ENCODE measurements around the gene CELF1.

CELF1 gene

GRCh38 chr11:47443028-47443700 lies 109.8 kb downstream of the CELF1 start:
- no peak for DNase-seq

GRCh38 chr11:47442514-47442913 lies 110.4 kb downstream of the CELF1 start:
- no peak for DNase-seq

DNA sequence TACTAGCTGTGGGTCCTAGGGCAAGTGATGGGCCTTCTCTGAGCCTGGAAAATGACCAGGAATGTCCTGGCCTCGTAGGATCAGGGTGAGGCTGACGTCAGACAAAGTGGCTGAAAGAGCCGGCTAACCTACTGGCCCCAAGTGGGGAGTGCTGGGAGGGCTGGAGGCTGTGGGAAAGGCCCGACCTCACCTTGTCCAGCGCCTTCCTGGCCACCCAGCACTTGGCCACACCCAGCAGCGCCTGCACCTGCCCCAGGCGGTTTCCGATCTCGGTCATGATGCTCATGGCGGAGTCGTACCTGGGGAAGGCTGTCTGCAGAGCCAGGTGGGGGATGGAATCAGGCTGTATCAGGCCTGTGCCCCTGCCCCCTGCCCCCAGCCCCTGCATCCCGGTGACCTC lies 111.5 kb downstream of the CELF1 start:
- no peak for DNase-seq

- no peak for DNase-seq
Observed at GRCh38 chr11:47440054-47440476, 112.9 kb downstream of the CELF1 start.

- no peak for DNase-seq
Observed at GRCh38 chr11:47438721-47439120, 114.2 kb downstream of the CELF1 start.

DNA sequence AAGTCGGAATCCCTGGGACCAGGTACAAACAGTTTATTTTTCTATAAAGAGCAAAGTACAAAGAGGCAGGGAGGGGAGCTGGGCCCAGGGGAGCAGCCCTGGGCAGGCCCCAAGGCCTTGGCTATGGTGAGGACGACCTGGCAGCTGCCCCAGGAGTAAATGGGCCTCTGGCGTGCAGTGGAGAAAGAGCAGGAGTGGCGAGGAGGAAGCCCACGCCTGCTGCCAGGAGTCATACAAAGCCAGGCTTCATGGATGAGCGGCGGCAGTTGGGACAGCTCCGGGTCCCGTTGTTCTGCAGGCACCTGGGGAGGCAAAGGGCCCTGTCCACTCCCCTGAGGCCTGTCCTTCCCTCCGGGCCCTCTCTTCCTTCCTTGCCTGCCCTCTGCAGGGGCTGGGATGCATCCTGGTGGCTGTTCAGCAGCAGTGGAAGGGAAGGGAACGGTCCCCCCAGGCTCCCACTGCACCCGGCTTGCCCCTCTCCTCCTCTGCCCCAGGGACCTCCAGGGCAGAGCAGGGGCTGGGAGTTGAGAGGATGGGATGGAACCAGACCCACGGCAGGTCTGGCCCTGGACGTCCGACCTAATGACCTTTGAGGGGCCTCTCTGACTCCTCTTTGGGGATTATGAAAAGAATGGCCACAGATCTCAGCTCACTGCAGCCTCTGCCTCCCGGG lies 115.0 kb downstream of the CELF1 start:
- no peak for DNase-seq

- no peak for DNase-seq
Observed at GRCh38 chr11:47437218-47437745, 115.7 kb downstream of the CELF1 start.

DNA sequence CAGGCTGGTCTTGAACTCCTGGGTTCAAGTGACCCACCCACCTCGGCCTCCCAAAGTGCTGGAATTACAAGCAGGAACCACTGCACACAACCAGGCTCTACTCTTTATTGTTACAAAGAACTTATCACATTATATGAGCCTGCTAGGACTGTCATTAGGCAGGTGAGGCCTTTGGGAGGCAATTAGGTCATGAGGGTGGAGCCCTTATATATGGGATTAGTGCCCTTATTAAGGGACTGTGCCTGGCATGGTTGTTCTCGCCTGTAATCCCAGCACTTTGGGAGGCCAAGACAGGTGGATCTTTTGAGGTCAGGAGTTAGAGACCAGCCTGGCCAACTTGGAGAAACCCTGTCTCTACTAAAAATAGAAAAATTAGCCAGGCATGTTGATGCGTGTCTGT lies 116.2 kb downstream of the CELF1 start:
- DNase-seq = no peak

- DNase-seq = no peak
Observed at GRCh38 chr11:47435687-47436086, 117.2 kb downstream of the CELF1 start.

DNA sequence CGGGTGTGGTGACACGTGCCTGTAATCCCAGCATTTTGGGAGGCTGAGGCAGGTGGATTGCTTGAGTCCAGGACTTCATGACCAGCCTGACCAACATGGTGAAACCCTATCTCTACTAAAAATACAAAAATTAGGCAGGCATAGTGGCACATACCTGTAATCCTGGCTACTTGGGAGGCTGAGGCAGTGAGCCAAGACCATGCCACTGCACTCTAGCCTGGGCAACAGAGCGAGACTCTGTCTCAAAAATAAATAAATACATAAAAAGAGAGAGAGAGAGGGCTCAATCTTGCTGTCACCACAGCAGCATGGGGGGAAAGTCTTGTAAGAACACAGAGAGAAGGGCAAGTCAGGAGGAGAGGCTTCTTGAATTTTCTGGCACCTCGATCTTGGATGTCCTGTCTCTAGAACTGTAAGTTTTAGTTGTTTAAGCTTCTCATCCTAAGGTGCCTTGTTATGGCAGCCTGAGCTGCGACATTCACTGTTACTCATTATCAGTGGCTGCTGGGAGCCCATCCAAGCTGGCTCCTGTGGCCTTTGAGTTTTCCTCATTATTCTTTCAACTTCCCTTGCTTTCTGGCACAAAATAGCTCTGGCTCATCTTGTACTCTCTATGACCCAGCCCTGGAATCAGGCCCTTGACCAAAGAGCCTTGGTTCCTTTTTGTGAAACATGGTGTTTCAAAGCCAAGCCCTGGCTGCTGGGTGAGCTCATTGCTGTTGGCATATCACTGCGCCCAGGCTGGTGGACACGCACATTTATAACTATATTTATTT lies 118.7 kb downstream of the CELF1 start:
- no peak for DNase-seq

GRCh38 chr11:47433157-47433556 lies 119.8 kb downstream of the CELF1 start:
- no peak for DNase-seq

DNA sequence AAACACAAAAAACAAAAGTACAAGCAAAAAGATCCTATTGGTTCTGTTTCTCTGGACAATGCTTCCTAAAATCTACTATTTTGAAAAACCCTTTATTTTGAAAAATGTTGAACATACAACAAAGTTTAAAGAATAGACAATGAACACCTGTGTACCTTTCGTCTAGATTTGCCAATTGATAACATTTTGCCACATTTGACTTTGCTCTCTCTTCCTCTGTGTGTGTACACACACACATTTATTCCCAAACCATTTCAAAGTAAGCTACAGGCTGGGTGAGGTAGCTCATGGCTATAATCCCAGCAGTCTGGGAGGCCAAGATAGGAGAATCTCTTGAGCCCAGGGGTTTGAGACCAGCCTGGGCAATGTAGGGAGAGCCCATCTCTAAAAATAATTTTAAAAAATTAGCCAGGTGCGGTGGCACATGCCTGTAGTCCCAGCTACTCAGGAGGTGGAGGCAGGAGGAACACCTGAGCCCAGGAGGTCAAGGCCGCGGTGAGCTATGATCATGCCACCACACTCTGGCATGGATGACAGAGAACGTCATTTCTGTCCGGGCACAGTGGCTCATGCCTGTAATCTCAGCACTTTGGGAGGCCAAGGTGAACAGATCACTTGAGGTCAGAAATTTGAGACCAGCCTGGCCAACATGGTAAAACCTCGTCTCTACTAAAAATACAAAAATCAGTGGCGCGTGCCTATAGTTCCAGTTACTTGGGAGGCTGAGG lies 121.4 kb downstream of the CELF1 start:
- no peak for DNase-seq

GRCh38 chr11:47430524-47430923 lies 122.4 kb downstream of the CELF1 start:
- no peak for DNase-seq

GRCh38 chr11:47426062-47426956 lies 126.6 kb downstream of the CELF1 start, which contains the start of gene PSMC3:
PSMC3 (minus strand) TSS chr11:47426439; CDS start chr11:47426279, 160 bp downstream.
- peak; percentile 97 for DNase-seq

- DNase-seq = no peak
Observed at GRCh38 chr11:47425611-47426010, 127.3 kb downstream of the CELF1 start.

GRCh38 chr11:47418454-47419259 lies 134.3 kb downstream of the CELF1 start:
- DNase-seq = no peak

DNA sequence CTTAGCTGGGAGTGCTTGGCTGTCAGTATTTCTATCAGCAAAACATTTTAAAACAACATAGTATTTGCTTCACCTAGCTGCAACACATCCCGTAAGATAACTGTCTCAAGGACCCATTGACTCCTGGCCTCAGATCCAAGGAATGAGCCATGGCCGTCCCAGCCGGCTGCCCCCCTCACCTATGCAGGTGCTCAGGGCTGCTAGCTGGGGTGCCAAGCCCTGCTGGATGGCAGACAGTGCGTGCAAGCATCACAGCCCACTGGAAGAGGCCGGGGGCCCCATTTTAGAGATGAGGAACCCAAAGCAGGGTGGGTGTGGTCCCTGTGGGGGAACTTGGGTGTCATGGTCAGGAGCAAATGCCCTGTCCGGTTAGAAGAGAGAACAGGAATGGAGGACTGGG lies 135.2 kb downstream of the CELF1 start:
- DNase-seq = no peak

GRCh38 chr11:47415949-47416472 lies 136.9 kb downstream of the CELF1 start:
- DNase-seq = no peak
